HG02885 (cell line): ENCODE data around the gene ADGRV1.

ENCODE experiments used
- ATAC-seq: cut with Tn5 transposase; IDR thresholded peaks from one replicate; pipeline ENCODE4 v1.9.1; 2021; ENCODE audit warnings: mild to moderate bottlenecking; ENCODE audit not compliant: unreplicated experiment, poor library complexity

The ADGRV1 gene

DNA sequence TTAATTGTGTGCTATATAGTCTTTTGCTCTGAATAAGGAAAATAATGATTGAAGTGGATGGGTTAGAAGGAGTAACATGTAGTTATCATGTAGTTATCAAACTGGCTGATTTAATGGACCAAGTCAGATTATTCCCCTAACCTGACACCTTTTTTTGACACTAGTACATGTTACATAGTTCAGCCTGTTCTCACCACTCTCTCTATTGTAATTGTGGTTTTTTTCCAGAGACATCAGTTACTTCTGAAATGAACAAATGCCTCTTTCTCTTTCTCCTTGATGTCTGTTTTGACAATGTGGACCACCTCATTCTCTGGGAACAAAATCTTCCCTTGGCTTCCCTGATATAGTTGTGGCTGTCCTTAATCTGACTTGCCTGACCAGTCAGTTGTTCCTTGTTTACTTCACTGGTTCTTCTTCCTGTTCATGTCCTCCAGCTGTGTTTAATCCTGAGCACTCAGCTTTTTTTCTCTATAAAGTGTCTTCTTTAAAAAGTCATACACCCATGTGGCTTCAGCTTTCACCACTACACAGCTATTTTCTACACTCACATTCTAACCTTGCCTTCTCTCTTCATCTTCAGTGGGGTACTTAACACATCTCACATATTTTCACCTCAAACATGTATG is 581.1 kb downstream of the ADGRV1 start:
- ATAC-seq = no peak

DNA sequence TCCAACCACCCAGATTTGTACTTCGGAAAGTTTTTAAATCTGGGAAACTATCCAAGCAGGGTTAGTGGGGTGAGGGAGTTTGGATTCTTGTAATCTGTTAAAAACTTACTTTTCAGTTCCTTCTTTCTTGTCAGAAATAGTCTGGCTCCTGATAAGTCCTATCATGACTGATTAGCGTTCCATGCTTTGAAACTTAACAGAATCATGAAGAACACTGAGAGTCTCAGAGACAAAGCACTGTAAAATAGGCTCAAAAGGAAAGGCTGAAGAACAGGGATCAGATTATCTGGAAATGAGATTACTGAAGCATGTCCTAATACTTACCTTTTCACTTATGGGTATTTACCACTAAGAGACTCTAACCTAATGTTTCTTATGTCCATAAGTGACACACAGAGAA is 582.1 kb downstream of the ADGRV1 start:
- no peak for ATAC-seq

DNA sequence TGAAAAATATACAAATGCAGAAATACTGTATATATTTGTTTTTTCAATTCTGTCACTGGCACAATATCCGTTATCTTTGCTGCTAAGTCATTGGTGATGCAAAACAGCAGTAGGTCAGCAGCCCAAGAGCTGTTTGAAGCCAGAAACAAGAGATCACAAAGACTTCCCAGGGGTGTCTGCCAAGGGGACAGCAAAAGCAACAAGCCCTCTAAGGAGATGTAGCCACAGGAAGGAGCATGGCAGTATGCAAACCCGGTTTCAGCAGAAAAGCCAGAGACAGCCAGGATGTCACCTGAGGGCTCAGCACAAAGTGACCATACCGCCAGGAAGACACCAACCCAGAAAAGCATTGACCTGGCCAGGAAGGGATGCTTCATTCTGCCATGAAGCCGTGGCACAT is 583.0 kb downstream of the ADGRV1 start:
- ATAC-seq = no peak

DNA sequence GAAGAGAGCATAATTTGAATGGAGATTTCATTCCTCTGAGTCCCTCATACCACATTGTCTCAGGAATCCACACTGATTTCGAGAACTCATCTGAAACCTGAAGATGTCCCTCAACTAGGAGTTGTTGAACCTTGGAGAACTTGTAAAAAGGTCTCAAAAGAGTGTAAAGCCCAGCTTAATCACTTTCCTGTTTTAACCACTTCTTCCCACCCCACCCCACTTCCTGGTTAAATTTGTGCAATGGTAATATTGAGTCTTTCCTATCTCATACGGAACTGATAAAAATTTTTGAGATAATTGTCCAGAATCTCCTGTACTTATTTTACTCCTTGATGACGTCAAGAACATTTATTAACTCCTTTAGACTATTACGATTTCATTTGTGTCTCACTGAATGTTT is 583.8 kb downstream of the ADGRV1 start:
- no peak for ATAC-seq

DNA sequence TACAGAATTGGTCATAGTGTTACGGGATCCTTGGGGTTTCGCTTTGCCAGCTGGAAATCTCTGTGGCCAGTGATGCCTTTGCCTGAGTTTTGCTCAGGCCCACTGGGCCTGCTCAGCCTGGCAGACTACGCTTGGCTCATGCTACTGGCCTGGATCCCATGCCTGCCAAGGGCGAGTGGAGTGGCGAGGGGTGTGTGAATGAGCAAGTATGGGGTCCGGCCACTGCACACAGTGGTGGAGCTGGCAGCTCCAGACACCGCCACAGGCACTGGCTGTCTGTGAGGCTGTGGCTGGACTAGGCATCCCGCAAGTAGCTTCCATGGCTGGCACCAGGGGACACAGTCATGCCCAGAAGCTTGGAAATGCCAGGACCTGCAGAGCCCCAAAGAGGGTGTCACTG is 584.2 kb downstream of the ADGRV1 start:
- no peak for ATAC-seq

DNA sequence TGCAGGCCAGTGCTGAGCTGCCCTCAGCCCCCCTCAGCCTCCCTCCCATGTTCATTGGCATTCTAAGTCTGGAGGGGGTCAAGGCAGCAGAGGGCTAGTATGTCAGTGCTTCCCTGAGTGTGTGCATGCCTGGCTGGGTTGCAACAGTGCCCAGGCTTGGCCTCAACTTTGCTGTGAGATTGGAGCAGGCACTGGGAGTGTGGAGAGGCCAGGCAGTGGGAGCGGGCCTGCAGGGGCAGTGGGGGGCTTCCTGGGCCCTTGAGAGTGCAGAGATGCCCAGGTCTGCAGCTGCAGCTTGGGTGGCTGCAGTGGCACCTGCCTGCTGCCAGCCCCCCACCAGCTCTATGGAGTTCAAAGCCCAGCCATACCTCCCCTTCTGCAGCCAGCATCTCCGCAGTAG is 585.2 kb downstream of the ADGRV1 start:
- no peak for ATAC-seq

DNA sequence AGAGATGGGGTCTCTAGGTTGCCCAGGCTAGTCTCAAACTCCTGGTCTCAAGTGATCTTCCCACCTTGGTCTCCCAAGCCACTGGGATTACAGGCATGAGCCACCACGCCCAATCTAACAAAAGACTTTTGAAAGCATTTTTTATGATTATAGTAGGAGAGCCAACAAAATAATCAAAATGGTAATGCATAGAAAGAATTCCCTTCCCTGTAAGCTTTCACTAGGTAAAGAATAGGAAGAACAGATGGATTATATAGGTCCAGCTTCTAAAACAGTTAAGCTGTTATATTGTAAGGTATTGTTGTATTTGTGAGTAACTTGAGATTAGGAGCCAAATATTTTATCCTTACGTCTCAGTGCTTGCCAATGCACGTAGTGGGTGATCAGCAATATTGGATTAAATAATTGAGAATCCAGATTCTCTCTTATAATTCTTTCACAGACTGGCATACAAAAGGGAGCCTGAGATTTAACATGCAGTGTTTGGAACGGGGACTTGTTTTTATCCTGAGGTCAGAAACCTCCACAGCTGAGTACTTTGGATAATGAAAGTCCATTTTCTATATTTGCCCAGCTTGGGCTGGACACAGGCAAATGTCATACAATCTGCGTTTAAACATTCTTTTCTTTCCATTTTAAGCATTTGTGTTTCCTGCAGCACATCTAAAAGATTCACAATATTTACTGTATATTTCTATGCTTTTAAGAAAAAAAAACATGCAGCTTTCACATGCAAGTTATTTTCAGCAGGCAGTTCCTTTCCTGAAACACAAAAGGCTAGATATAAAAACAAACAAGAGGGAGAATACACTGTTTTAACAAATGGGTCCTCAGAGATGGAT is 586.1 kb downstream of the ADGRV1 start:
- no peak for ATAC-seq

DNA sequence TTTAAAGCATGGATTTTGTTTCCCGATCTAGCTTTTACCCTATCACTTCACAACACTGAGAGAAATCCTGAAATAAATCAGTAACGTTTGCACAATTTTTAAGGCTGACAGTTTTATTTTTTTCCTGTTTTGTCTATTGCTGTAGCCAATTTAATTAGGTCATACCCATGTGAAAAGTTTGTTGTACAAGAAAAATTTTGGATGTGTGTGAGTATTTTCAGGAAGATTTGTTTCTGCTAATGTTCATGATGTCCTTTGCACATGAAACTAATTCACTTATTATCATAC is 586.7 kb downstream of the ADGRV1 start:
- ATAC-seq = no peak

DNA sequence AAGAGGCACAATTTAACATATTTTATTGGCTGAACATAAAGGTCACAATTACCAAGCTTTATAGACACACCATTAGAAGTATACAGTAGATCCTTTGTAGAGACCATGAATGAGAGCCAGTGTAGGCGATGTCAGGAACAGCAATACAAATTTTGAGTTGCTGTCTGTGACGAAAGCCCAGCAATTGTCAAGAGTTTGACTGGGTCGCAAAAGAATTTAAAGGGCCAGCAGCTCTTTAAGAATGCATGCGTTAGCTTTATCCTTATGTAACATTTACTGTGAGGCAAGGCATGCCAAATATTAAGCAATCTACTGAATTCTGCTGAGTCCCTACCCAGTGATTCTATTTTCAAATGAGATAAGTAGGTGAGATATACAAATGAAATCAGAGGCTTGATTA is 587.6 kb downstream of the ADGRV1 start:
- no peak for ATAC-seq

DNA sequence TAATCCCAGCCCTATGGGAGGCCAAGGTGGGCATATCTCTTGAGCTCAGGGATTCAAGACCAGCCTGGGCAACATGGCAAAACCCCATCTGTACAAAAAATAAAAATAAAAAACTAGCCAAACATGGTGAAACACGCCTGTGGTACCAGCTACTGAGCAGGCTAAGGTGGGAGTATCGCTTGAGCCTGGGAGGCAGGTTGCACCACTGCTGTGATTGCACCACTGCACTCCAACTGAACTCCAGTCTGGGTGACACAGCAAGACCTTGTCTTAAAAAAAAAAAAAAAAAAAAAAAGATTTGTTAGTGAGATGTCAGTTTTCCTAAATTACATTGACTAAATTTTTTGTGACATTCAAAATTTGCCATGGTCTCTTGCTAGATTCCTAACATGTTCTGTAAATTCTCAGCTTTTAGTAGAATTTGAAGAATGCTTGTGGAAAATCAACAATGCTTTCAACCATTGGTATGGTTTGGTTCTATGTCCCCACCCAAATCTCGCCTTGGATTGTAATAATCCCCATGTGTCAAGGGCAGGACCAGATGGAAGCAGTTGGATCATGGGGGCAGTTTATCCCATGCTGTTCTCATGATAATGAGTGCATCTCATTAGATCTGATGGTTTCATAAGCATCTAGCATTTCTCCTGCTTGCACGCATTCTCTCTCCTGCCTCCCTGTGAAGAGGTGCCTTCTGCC is 588.5 kb downstream of the ADGRV1 start:
- ATAC-seq = no peak

DNA sequence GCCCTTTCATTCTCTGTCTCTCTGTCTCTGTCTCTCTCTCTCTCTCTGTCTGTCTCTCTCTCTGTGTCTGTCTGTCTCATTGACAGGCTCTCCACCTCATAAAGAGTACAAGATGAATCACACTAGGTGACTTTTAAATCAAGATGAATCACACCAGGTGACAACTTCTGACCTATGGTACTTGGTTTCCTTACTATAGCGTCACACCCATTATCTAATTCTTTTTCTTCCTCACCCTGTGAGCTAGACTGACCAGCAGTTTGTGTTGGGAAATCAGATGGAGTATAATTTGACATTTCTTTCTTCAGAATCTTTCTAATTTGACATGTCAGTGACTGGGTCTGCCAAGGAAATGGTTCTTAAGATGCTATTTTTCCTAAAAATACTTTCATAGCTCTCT is 591.6 kb downstream of the ADGRV1 start:
- no peak for ATAC-seq

DNA sequence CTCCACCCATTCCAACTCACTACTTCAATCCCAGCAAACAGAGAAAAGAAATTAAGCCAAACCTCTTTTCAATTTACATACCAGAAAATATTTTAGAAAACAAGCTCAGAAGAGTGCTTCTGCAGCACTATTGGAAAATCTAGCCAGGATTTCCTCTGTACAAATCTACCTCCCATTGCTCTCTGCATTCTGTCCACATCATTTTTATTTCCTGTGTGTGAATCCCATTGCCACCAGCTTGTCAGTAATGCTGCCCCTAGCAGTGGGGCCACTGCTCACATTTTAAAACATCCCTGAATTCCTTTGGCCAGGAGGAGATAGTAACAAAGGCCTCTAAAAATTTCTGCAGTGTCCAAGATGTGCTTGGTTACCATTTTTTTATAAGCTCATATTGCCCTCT is 592.0 kb downstream of the ADGRV1 start:
- ATAC-seq = no peak

DNA sequence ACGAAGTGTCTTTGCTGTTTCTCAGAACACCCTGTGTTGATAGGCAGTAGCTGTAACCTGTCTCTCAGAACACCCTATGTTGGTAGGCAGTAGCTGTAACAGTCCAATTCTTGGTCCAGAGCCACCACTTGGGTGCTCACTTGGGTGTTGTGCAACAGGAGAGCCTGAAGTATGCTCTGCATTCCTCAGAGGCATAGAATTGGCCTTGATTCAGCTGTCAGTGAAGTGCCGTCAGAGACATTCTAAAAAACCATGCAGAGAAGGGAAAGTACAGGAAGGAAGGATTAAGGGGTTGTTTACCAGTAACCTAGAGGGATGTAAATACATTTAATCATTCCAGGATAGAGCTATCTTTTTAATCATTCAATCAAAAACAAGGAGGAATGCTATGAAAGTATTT is 593.4 kb downstream of the ADGRV1 start:
- no peak for ATAC-seq

DNA sequence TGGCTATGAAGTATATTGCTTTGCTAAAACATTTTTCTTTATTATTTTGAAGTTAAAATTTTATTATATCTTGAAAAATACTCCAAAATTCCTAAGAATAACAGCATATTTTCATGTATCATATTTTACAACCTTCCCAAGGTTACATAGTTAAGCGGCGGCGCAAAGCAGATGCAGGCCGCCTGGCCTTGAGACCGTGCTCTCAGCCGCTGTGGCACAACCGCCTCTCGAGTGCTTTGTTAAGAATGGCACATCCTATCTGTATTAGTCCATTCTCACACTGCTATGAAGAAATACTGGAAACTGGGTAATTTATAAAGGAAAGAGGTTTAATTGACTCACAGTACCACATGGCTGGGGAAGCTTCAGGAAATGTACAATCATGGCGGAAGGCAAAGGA is 595.7 kb downstream of the ADGRV1 start:
- ATAC-seq = no peak

DNA sequence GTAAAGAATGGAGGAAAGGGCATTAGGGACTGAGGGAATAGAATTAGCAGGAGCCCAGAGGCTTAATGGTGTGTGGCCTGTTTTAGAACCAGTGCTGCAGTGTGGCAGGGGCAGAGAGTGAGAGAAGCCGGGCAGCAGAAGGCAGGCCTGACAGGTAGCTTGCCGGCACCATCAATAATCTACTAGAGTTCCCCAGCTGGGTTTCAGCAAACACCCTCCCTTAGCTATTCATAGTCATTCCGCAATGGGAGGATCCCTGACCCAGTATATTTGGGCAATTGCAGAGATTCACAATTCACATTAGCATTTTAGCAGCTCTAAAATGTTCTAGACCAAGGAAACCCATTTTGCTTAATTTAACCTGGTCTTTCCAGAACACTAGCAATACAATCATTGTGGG is 596.7 kb downstream of the ADGRV1 start:
- no peak for ATAC-seq

DNA sequence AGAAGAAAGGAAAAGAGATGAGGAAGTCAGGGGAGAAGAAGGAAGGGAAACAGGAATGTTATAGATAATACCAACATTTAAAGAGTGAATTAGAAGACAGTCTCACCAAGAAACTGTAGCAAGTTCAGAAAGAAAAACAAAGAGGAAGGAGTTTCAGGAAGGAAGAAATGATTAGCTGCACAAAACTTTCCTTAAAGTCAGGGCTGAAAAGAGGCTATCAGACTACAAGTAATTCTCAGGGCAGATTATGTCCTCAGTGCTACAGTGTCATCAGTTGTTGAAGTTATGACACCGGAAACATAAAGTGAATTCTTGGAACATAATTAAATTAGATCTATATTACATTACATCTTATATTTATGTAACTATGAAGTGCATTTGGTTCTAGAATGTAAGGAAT is 597.6 kb downstream of the ADGRV1 start:
- no peak for ATAC-seq

DNA sequence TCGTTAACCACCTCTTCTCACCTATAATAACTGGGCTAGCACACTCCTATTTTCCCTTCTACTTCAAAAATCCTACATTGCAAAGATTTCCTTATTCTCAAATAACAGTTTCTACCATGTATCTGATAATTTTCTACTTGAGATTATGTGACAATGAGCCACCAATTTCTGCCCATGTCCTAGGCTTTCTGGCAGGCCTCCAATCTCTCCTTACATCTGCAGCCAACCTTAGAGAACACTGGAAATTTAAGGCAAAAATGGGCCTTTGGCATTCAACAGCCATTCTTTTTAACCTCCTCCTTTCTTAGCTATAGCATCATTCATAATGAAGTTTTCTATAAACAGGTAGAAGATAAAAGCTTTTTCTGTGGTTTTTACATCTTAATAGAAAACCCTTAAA is 599.4 kb downstream of the ADGRV1 start:
- ATAC-seq = no peak

DNA sequence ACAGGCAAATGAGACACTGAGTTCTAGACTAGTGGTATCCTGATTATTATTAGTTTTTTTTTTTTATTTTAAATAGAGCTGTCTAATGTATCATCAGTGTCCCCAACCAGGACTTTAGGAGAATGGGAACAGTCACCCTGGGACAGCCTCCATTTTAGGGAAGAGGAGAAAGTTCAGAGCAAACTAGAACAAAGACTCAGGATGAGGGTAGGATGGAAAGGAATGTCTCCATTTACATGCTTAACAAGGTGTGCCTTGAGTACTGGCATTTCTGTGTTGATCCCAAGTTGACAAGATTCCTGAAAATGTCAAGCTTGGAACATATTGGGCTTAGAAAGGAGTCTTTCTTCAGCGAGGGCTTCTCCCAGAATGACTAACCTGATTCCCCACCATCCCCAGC is 601.0 kb downstream of the ADGRV1 start:
- no peak for ATAC-seq

DNA sequence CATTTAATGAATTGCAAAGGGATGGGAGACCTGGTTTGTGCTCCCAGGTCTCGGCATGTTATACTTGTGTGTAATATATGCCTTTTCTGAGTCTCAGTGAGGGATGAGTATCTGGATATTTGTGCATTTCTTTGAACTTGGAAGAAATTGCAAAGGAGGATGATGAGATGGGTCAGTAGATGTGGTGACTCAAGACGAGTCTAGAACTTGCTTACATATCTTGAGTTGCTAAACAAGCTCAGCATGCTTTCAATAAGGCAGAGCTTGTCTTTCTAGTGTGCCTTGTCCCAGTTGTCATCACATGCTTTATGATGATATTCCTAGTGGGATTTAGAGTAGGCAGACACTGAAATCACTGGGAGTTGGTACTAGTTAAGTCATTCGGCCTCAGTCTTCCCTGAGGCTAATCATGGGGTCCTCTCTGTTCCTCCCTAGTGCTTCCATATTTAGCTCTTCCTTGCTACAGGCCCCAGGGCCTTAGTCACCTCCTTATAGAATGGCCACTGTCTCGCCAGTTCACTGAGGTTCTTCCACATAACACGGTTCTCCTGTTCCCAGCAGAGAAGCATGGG is 602.2 kb downstream of the ADGRV1 start:
- ATAC-seq = no peak

DNA sequence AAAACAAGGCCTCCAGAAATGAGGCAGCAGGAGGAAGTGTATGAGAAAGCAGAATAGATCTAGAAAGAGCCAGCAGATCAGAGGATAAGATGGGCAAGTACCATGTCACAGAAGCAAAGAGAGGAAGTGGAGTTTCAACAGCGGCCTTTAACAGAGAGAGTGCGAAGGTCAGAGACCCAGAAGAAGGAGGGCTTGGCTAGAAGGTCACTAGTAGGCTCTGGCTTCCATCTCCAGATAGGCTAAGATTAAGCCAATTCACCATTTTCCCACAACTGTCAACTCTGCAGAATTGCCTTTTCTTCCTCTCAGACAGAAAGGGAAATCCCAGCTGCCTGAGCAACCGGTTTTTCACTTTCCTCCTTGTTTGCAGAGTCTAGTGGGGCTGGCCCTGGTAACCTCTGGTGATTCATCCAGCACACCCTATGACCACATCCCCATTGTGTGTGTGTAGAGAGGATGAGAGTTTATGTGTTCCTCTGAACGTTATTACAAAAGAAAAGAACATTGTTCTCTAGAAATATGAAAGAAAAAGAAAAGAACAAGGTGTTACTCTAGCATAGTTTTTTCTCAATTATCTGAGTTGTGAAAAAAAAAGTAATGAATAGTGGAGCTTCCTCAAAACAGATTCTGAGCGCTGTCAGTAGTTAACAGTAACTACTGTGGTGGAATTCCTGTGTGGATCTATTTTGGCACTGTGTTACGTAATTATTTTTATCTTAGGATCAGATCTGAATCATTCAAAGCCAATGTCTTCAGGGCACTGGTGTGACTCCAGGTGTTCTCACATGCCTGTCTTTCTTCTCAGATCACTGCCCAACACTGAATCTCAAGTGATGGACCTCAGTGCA is 604.2 kb downstream of the ADGRV1 start:
- ATAC-seq = peak; percentile 99

DNA sequence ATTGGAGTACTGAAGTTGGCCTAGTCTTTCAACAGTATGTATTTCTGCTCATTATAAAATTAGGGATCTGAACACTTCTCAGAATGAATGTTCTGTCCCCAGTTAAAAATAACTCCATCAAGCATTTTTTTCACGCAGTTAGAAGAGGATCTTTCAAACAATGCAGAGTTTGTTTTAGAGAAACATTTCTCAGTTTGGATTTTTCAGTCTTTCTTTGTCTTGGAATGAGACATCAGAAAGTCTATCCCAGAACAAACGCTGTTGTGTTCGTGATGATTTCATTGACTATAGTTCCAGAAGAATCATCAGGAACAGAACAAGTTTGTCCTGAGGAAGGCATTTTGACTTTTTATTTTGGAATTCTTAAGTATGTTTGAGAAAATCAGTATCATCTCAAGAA is 605.8 kb downstream of the ADGRV1 start:
- no peak for ATAC-seq
